ENCODE measurements around the gene PSD2.
A peak's percentile ranks its signal among the peaks of the same experiment; 100 is the strongest.

DNA sequence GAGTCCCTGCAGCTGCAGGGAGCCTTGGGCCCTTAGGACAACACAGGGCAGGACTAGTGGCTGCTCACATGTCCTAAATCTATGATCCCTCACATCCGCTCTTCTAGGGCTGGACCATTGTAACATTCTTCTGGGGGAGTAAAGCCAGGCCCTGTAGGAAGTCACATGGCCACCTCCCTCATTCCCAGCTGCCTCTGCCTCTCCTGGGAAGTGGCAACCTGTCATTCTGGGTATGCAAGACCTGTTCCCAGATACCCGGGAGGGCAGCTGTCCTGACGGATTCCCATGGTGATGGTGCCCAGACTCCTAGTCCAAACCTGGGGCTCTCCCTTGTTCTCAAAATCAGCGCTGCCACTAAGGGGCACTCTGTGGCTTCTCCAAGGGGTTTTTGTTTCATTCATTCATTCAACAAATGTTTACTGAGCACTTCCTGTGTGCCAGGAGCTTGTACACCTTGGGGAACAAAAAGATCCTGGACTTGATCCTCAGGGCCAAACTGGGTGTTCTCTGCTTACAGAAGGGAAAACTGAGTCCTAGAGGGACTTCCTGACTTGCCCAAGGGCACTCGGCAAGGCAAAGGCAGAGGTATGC lies 85.6 kb downstream of the PSD2 start:
- TF ChIP-seq STAT1 (IDR thresholded peaks at IDR 0.05; ENCODE audit: unreplicated experiment) (no peak), POLR2AphosphoS5 (IDR thresholded peaks at IDR 0.05; ENCODE audit: low read depth) (no peak), EZH2phosphoT487 (IDR thresholded peaks at IDR 0.05; ENCODE audit: unreplicated experiment) (no peak), EZH2 (IDR thresholded peaks at IDR 0.05; ENCODE audit: low read depth, unreplicated experiment) (no peak), ZNF114 (CRISPR knock-in tag; IDR thresholded peaks at IDR 0.05) (no peak), CREB1 (CRISPR knock-in tag; IDR thresholded peaks at IDR 0.05; ENCODE audit: low read depth) (no peak), NANOG (IDR thresholded peaks at IDR 0.05; ENCODE audit: borderline replicate concordance) (no peak)
- TF ChIP-seq, protein P1, sequence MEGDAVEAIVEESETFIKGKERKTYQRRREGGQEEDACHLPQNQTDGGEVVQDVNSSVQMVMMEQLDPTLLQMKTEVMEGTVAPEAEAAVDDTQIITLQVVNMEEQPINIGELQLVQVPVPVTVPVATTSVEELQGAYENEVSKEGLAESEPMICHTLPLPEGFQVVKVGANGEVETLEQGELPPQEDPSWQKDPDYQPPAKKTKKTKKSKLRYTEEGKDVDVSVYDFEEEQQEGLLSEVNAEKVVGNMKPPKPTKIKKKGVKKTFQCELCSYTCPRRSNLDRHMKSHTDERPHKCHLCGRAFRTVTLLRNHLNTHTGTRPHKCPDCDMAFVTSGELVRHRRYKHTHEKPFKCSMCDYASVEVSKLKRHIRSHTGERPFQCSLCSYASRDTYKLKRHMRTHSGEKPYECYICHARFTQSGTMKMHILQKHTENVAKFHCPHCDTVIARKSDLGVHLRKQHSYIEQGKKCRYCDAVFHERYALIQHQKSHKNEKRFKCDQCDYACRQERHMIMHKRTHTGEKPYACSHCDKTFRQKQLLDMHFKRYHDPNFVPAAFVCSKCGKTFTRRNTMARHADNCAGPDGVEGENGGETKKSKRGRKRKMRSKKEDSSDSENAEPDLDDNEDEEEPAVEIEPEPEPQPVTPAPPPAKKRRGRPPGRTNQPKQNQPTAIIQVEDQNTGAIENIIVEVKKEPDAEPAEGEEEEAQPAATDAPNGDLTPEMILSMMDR (conservative IDR thresholded peaks at IDR 0.05; ENCODE audit: low read depth in 2 of 2) = peak in 1 of 2 experiments; percentile 41; a peak in 2 of 4 replicates
- TF ChIP-seq, protein P2, sequence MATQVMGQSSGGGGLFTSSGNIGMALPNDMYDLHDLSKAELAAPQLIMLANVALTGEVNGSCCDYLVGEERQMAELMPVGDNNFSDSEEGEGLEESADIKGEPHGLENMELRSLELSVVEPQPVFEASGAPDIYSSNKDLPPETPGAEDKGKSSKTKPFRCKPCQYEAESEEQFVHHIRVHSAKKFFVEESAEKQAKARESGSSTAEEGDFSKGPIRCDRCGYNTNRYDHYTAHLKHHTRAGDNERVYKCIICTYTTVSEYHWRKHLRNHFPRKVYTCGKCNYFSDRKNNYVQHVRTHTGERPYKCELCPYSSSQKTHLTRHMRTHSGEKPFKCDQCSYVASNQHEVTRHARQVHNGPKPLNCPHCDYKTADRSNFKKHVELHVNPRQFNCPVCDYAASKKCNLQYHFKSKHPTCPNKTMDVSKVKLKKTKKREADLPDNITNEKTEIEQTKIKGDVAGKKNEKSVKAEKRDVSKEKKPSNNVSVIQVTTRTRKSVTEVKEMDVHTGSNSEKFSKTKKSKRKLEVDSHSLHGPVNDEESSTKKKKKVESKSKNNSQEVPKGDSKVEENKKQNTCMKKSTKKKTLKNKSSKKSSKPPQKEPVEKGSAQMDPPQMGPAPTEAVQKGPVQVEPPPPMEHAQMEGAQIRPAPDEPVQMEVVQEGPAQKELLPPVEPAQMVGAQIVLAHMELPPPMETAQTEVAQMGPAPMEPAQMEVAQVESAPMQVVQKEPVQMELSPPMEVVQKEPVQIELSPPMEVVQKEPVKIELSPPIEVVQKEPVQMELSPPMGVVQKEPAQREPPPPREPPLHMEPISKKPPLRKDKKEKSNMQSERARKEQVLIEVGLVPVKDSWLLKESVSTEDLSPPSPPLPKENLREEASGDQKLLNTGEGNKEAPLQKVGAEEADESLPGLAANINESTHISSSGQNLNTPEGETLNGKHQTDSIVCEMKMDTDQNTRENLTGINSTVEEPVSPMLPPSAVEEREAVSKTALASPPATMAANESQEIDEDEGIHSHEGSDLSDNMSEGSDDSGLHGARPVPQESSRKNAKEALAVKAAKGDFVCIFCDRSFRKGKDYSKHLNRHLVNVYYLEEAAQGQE (IDR thresholded peaks at IDR 0.05; ENCODE audit: unreplicated experiment) = no peak
